ENCODE measurements around the gene TUBB3. TPM values are rescaled to one million over a fixed set of nuclear protein-coding genes. Genes with fewer than 3 reads are reported as not detected.

Gene TUBB3
- total RNA-seq, 1 experiment from 2014 or later, result 205 TPM

- in situ Hi-C loops (cut with HindIII; ENCODE audit: low pct_unique_long_range_greater_than_20kb, low sequenced_read_pairs), result no loop called here
- ChIA-PET CTCF (no interaction called here), POLR2A (no interaction called here)
- TF ChIP-seq SIN3A (IDR thresholded peaks at IDR 0.05; ENCODE audit: borderline replicate concordance, insufficient read depth, low read depth, low read length) (no peak), POLR2AphosphoS5 (IDR thresholded peaks at IDR 0.05; ENCODE audit: low read depth, low read length) (no peak), TCF7L2 (IDR thresholded peaks at IDR 0.05; ENCODE audit: low read depth, low read length) (no peak), REST (IDR thresholded peaks at IDR 0.05; ENCODE audit: insufficient read depth in 1 of 2, low read depth in 2 of 2, low read length in 1 of 2) (no peak), CTCF (IDR thresholded peaks at IDR 0.05) (no peak)
- no peak for ATAC-seq
- Histone ChIP-seq H3K36me3 (ENCODE audit: control insufficient read depth, insufficient read depth, low read length) (no peaks in the 10 kb centered on the region), H3K27me3 (ENCODE audit: control insufficient read depth, insufficient read depth, low read length) (no peaks in the 10 kb centered on the region), H3K27ac (ENCODE audit: low read length) (no peak overlapping the region), H3K4me3 (ENCODE audit: low read depth in 2 of 2, low read length in 2 of 2) (no peak overlapping the region), H3K4me1 (ENCODE audit: control insufficient read depth, insufficient read depth, low read length) (no peaks in the 10 kb centered on the region), H3K9me3 (ENCODE audit: control insufficient read depth, insufficient read depth, low read depth, low read length) (no peaks in the 10 kb centered on the region)
- intact Hi-C loops (cut with micrococcal nuclease; ENCODE audit: unreplicated experiment), result no loop called here
- no TSS peak for BruUV-seq (replicated peaks)
- no peak for DNase-seq (ENCODE audit: low read depth, low spot score)
Observed at GRCh38 chr16:89936034-89936433, 12.9 kb downstream of the TUBB3 start.

- H3K4me1 ChIP-seq (ENCODE audit: control insufficient read depth, insufficient read depth, low read length), result no peaks in the 10 kb centered on the region
- TF ChIP-seq CTCF (IDR thresholded peaks at IDR 0.05), result no peak
- no peak for TF ChIP-seq SIN3A (IDR thresholded peaks at IDR 0.05; ENCODE audit: borderline replicate concordance, insufficient read depth, low read depth, low read length)
- TF ChIP-seq TCF7L2 (IDR thresholded peaks at IDR 0.05; ENCODE audit: low read depth, low read length), result no peak
- no peak for TF ChIP-seq REST (IDR thresholded peaks at IDR 0.05; ENCODE audit: insufficient read depth in 1 of 2, low read depth in 2 of 2, low read length in 1 of 2)
- no peak for TF ChIP-seq POLR2AphosphoS5 (IDR thresholded peaks at IDR 0.05; ENCODE audit: low read depth, low read length)
- intact Hi-C loops (cut with micrococcal nuclease; ENCODE audit: unreplicated experiment), result no loop called here
- BruUV-seq (replicated peaks), result no TSS peak
- CTCF ChIA-PET, result no interaction called here
- no peaks in the 10 kb centered on the region for H3K9me3 ChIP-seq (ENCODE audit: control insufficient read depth, insufficient read depth, low read depth, low read length)
- in situ Hi-C loops (cut with HindIII; ENCODE audit: low pct_unique_long_range_greater_than_20kb, low sequenced_read_pairs), result no loop called here
- POLR2A ChIA-PET, result no interaction called here
- no peak overlapping the region for H3K4me3 ChIP-seq (ENCODE audit: low read depth in 2 of 2, low read length in 2 of 2)
- no peaks in the 10 kb centered on the region for H3K36me3 ChIP-seq (ENCODE audit: control insufficient read depth, insufficient read depth, low read length)
- DNase-seq (ENCODE audit: low read depth, low spot score) (no peak), ATAC-seq (no peak)
- H3K27ac ChIP-seq (ENCODE audit: low read length), result no peak overlapping the region
- H3K27me3 ChIP-seq (ENCODE audit: control insufficient read depth, insufficient read depth, low read length), result no peaks in the 10 kb centered on the region
Observed at GRCh38 chr16:89936508-89936907, 13.4 kb downstream of the TUBB3 start.
